ENCODE results near the gene GPC2. TPM values are rescaled to one million over a fixed set of nuclear protein-coding genes. Genes with fewer than 3 reads are reported as not detected.

The GPC2 gene
- total and polyA plus RNA-seq, 2 donors (not counting 3 experiments of a cell fraction or from before 2014, with no cell fraction given) = 9.2 to 17.5 TPM

DNA sequence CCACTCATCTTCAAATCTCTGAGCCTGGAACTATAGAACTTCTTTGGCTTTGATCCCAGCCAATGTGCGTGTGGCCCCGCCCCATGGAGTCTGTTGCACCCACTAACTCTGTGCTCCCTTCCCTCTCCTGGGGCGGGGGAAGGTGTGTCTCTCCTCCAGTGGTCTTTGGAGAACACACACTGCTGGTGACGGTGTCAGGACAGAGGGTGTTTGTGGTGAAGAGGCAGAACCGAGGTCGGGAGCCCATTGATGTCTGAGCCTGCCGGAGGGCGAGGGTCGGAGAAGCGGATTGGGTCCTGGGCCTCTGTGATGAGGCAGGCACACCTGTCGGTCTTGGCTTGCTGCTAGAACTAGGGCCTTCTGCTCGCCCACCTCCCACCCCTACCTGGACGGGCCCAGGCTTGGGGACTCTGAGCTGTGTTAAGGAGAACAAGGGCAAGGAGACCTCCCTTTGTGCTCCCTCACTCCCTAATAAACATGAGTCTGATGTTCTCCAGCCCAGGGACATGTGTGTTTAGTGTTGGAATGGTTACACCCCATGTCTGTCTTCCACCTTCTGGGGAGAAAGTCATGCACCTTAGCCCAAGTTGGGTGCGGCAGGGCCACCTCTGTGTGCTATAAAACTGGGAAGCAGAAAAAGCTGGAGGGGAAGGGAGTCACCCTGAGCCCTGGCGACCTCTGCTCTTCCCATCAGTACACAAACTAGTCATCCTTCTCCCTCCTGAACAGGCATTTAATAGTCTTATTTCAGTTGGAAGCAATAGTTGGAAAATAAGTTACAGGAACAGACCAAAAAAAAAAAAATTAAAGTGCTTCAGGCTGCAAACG, 23.3 kb downstream of the GPC2 start:
- Histone ChIP-seq H3K27me3 (ENCODE audit: control insufficient read depth in 2 of 2, insufficient read depth in 2 of 2, low read length in 2 of 2) (no peaks in the 10 kb centered on the region), H3K4me3 (replicated peaks in 1 of 3; ENCODE audit: insufficient read depth in 1 of 3, low read depth in 1 of 3, low read length in 3 of 3) (no peak overlapping the region), H3K36me3 (ENCODE audit: control insufficient read depth in 2 of 2, extremely low read depth in 1 of 2, insufficient read depth in 2 of 2, low read length in 2 of 2) (peaks cover 0 to 17% of the 10 kb centered on the region in 2 experiments), H2AFZ (ENCODE audit: low read depth, low read length) (no peak overlapping the region), H3K9ac (replicated peaks; ENCODE audit: extremely low read depth, insufficient read depth, low read length) (no peak overlapping the region), H3K9me3 (replicated peaks; ENCODE audit: control insufficient read depth, insufficient read depth, low read length) (no peaks in the 10 kb centered on the region), H3K9me1 (replicated peaks; ENCODE audit: control insufficient read depth, extremely low read depth, insufficient read depth, low read length) (no peaks in the 10 kb centered on the region), H3K4me2 (ENCODE audit: insufficient read depth, low read length) (no peak overlapping the region), H4K20me1 (replicated peaks; ENCODE audit: control insufficient read depth, extremely low read depth, insufficient read depth, low read length) (no peaks in the 10 kb centered on the region), H3K79me2 (ENCODE audit: control insufficient read depth, insufficient read depth, low read length) (peaks cover 12% of the 10 kb centered on the region), H3K27ac (ENCODE audit: insufficient read depth, low read depth, low read length) (no peak overlapping the region), H3K4me1 (ENCODE audit: control insufficient read depth, extremely low read depth, insufficient read depth, low read length) (peaks cover 13% of the 10 kb centered on the region)
- ChIA-PET CTCF (interaction anchor here (1.5 kb wide), 1 partner anchor 21 kb away, joined by 3 read pairs; no protein-coding TSS in a partner anchor), POLR2A (no interaction called here)
- intact Hi-C loops (cut with micrococcal nuclease) (no loop called here), dilution Hi-C loops (cut with MboI; ENCODE audit: extremely low pct_ligation_motif_present, low sequenced_read_pairs) (no loop called here)
- TF ChIP-seq POLR2AphosphoS5 (IDR thresholded peaks at IDR 0.05; ENCODE audit: insufficient read depth, low read depth, low read length) (no peak), JUN (IDR thresholded peaks at IDR 0.05; ENCODE audit: borderline replicate concordance, insufficient read depth, insufficient read length, low read depth) (no peak)
- TF ChIP-seq, protein P1, sequence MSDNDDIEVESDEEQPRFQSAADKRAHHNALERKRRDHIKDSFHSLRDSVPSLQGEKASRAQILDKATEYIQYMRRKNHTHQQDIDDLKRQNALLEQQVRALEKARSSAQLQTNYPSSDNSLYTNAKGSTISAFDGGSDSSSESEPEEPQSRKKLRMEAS (IDR thresholded peaks at IDR 0.05; ENCODE audit: insufficient read depth, insufficient read length) = no peak
- no TSS peak for BruUV-seq (replicated peaks)
- DNase-seq (ENCODE audit: low read depth, low spot score) (no peak), FAIRE-seq (no peak)

- Histone ChIP-seq H3K27me3 (ENCODE audit: control insufficient read depth in 2 of 2, insufficient read depth in 2 of 2, low read length in 2 of 2) (no peaks in the 10 kb centered on the region), H3K36me3 (ENCODE audit: control insufficient read depth in 2 of 2, extremely low read depth in 1 of 2, insufficient read depth in 2 of 2, low read length in 2 of 2) (peaks cover 0 to 17% of the 10 kb centered on the region in 2 experiments), H3K27ac (ENCODE audit: insufficient read depth, low read depth, low read length) (no peak overlapping the region), H2AFZ (ENCODE audit: low read depth, low read length) (no peak overlapping the region), H3K9ac (replicated peaks; ENCODE audit: extremely low read depth, insufficient read depth, low read length) (no peak overlapping the region), H3K79me2 (ENCODE audit: control insufficient read depth, insufficient read depth, low read length) (peaks cover 13% of the 10 kb centered on the region), H3K9me3 (replicated peaks; ENCODE audit: control insufficient read depth, insufficient read depth, low read length) (no peaks in the 10 kb centered on the region), H4K20me1 (replicated peaks; ENCODE audit: control insufficient read depth, extremely low read depth, insufficient read depth, low read length) (no peaks in the 10 kb centered on the region), H3K4me1 (ENCODE audit: control insufficient read depth, extremely low read depth, insufficient read depth, low read length) (peaks cover 16% of the 10 kb centered on the region), H3K4me2 (ENCODE audit: insufficient read depth, low read length) (no peak overlapping the region), H3K9me1 (replicated peaks; ENCODE audit: control insufficient read depth, extremely low read depth, insufficient read depth, low read length) (no peaks in the 10 kb centered on the region), H3K4me3 (replicated peaks in 1 of 3; ENCODE audit: insufficient read depth in 1 of 3, low read depth in 1 of 3, low read length in 3 of 3) (no peak overlapping the region)
- CTCF ChIA-PET = no interaction called here
- intact Hi-C loops (cut with micrococcal nuclease) = no loop called here
- no peak for TF ChIP-seq MYC (IDR thresholded peaks at IDR 0.05; ENCODE audit: low read depth, low read length)
- TF ChIP-seq FOS (IDR thresholded peaks at IDR 0.05; ENCODE audit: borderline replicate concordance, insufficient read depth, low read length) = no peak
- TF ChIP-seq POLR2A (IDR thresholded peaks at IDR 0.05; ENCODE audit: low read depth, low read length) = no peak
- TF ChIP-seq, protein P1 (IDR thresholded peaks at IDR 0.05; ENCODE audit: insufficient read depth, insufficient read length) = no peak
- TF ChIP-seq EZH2 (IDR thresholded peaks at IDR 0.05; ENCODE audit: borderline replicate concordance, low read depth, low read length, severe bottlenecking) = no peak
- no peak for TF ChIP-seq GATA2 (IDR thresholded peaks at IDR 0.05; ENCODE audit: insufficient read depth, insufficient read length, low read depth, low read length)
- TF ChIP-seq, protein P2, sequence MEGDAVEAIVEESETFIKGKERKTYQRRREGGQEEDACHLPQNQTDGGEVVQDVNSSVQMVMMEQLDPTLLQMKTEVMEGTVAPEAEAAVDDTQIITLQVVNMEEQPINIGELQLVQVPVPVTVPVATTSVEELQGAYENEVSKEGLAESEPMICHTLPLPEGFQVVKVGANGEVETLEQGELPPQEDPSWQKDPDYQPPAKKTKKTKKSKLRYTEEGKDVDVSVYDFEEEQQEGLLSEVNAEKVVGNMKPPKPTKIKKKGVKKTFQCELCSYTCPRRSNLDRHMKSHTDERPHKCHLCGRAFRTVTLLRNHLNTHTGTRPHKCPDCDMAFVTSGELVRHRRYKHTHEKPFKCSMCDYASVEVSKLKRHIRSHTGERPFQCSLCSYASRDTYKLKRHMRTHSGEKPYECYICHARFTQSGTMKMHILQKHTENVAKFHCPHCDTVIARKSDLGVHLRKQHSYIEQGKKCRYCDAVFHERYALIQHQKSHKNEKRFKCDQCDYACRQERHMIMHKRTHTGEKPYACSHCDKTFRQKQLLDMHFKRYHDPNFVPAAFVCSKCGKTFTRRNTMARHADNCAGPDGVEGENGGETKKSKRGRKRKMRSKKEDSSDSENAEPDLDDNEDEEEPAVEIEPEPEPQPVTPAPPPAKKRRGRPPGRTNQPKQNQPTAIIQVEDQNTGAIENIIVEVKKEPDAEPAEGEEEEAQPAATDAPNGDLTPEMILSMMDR (IDR thresholded peaks at IDR 0.05; ENCODE audit: extremely low read depth in 1 of 2, insufficient read depth in 1 of 2, low read depth in 1 of 2, low read length in 2 of 2) = no peak
- FAIRE-seq (no peak), DNase-seq (ENCODE audit: low read depth, low spot score) (no peak)
- dilution Hi-C loops (cut with MboI; ENCODE audit: extremely low pct_ligation_motif_present, low sequenced_read_pairs) = no loop called here
- POLR2A ChIA-PET = no interaction called here
- BruUV-seq (replicated peaks) = no TSS peak
Observed at GRCh38 chr7:100152937-100153666, 24.1 kb downstream of the GPC2 start.
